Fibroblast of lung (primary cell): ENCODE data around the gene APOBEC2.

Source experiments
- CTCF ChIP-seq, 2 donors: IDR thresholded peaks in 1 of 2; conservative IDR thresholded peaks in 1 of 2; 1 replicate in 1 of 2; 2 replicates in 1 of 2; pipeline ENCODE4 v1.5.1; 2011 to 2012; ENCODE audit warnings: low read length in 2 of 2, control low read depth in 1 of 2, inconsistent platforms in 1 of 2, low read depth in 1 of 2, mild to moderate bottlenecking in 1 of 2
- EZH2 ChIP-seq: IDR thresholded peaks from 2 replicates; pipeline ENCODE4 v1.5.1; 2012; ENCODE audit warnings: low read length, control low read depth, mild to moderate bottlenecking; ENCODE audit errors: missing control alignments

DNA sequence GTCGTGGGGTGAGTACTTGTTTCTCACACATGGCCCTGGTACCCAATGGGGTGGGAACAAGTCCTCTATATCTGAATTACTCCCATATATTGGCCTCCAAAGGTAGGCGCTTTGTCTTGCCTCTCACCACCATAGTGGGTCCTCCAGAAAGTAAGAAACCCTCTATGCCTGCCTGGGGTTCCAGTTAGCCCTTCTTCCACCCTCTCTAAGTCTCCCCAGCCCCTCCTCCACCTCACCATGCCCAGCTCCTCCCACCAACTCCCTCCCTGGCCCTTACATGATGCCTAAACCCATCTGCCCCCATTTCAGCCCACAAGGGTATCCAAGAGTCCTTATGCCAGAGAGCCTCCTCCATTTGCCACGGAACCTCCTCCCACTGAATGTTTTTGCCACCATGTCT is 9.9 kb upstream of the APOBEC2 start:
- TF ChIP-seq CTCF (conservative IDR thresholded peaks at IDR 0.05 in 1 of 2, IDR thresholded peaks at IDR 0.05 in 1 of 2; ENCODE audit: low read depth in 1 of 2, low read length in 2 of 2) = no peak
- no peak for TF ChIP-seq EZH2
